22Rv1 (cell line): Measurements from ENCODE around the gene DMBT1.

ENCODE experiments used
- ZFX ChIP-seq: fragments of 450-650 bp; IDR thresholded peaks from 2 replicates; pipeline ENCODE4 v1.6.1; 2017; ENCODE audit warnings: antibody characterized with exemption, borderline replicate concordance
- TF ChIP-seq, protein P1 (sequence below): fragments of 450-650 bp; IDR thresholded peaks from 2 replicates; pipeline ENCODE4 v1.5.1; 2017; ENCODE audit warnings: mild to moderate bottlenecking

DNA sequence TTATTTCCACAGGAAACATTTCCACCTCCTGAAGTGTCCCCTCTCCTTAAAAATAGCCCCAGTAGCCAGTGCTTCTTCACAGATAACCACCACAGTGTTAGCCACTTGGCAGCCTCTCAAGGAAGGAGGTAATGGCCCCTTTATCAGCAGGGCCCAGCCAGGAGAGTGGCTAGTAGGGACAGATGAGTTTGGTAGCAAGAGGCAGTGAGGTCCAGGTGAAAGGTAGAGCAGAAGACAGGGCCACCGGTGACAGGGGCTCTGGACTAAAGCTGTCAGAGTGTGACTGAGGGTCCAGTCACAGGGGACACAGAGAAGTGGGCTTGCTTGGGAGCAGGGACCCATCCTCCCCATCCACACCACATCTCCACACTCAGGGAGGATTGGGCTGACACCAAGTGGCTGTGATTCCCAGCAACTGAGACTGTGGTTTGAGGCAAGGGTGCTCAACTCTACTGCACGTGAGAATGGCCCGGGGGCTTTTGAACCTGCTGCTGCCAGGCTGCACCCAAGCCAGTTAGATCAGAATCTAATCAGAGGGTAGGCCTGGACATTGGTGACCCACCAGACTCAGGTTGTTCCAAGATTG, 86.9 kb downstream of the DMBT1 start:
- TF ChIP-seq, protein P1, sequence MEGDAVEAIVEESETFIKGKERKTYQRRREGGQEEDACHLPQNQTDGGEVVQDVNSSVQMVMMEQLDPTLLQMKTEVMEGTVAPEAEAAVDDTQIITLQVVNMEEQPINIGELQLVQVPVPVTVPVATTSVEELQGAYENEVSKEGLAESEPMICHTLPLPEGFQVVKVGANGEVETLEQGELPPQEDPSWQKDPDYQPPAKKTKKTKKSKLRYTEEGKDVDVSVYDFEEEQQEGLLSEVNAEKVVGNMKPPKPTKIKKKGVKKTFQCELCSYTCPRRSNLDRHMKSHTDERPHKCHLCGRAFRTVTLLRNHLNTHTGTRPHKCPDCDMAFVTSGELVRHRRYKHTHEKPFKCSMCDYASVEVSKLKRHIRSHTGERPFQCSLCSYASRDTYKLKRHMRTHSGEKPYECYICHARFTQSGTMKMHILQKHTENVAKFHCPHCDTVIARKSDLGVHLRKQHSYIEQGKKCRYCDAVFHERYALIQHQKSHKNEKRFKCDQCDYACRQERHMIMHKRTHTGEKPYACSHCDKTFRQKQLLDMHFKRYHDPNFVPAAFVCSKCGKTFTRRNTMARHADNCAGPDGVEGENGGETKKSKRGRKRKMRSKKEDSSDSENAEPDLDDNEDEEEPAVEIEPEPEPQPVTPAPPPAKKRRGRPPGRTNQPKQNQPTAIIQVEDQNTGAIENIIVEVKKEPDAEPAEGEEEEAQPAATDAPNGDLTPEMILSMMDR: no peak
- no peak for TF ChIP-seq ZFX
